DMS114 treated with DMSO at 0.1 percent for 48 hours (cell line): ENCODE results near the gene ZSCAN23.
"Not testable (repeated sequence)": the region's sequence is repeated elsewhere in the genome, so short reads cannot be mapped to it uniquely, and the experiment has no call there.

Experiments
- DNase-seq: peaks from one replicate; lab custom pipeline; 2025; ENCODE audit not compliant: unreplicated experiment; lab: John Stamatoyannopoulos, UW

Gene ZSCAN23

GRCh38 chr6:28442586-28442985, 705 bp downstream of the ZSCAN23 start:
- DNase-seq: no peak

GRCh38 chr6:28436404-28436803, 6.9 kb downstream of the ZSCAN23 start:
- no peak for DNase-seq

GRCh38 chr6:28433119-28433518, 10.2 kb downstream of the ZSCAN23 start:
- no peak for DNase-seq

- no peak for DNase-seq
Observed at GRCh38 chr6:28429781-28430180, 13.5 kb downstream of the ZSCAN23 start.

GRCh38 chr6:28425944-28426541, 17.2 kb downstream of the ZSCAN23 start:
- no peak for DNase-seq

GRCh38 chr6:28424163-28424562, 19.1 kb downstream of the ZSCAN23 start:
- DNase-seq: no peak

- DNase-seq: no peak
Observed at GRCh38 chr6:28423546-28423945, 19.7 kb downstream of the ZSCAN23 start.

- DNase-seq: no peak
Observed at GRCh38 chr6:28413681-28414080, 29.6 kb downstream of the ZSCAN23 start.

GRCh38 chr6:28410767-28411166, 32.5 kb downstream of the ZSCAN23 start:
- DNase-seq: no peak

- no peak for DNase-seq
Observed at GRCh38 chr6:28408076-28408802, 35.1 kb downstream of the ZSCAN23 start.

- DNase-seq: no peak
Observed at GRCh38 chr6:28407401-28407800, 35.9 kb downstream of the ZSCAN23 start.

- DNase-seq: not testable (repeated sequence)
Observed at GRCh38 chr6:28403923-28404322, 39.4 kb downstream of the ZSCAN23 start.

- DNase-seq: no peak
Observed at GRCh38 chr6:28402197-28402596, 41.1 kb downstream of the ZSCAN23 start.

GRCh38 chr6:28401172-28401571, 42.1 kb downstream of the ZSCAN23 start:
- DNase-seq: no peak

GRCh38 chr6:28400122-28400451, 43.2 kb downstream of the ZSCAN23 start:
- DNase-seq: no peak

GRCh38 chr6:28399350-28400121, 43.8 kb downstream of the ZSCAN23 start, which contains the start of gene ZSCAN12:
ZSCAN12 (minus strand) TSS chr6:28399747; CDS start chr6:28398405, 1,342 bp downstream.
- DNase-seq: peak; percentile 79

GRCh38 chr6:28395918-28396317, 47.4 kb downstream of the ZSCAN23 start:
- DNase-seq: no peak

- no peak for DNase-seq
Observed at GRCh38 chr6:28393912-28394662, 49.2 kb downstream of the ZSCAN23 start.

GRCh38 chr6:28390688-28391087, 52.6 kb downstream of the ZSCAN23 start:
- DNase-seq: no peak

- DNase-seq: no peak
Observed at GRCh38 chr6:28384143-28384533, 59.2 kb downstream of the ZSCAN23 start.
